A673 (cell line): Measurements from ENCODE around the gene CCDC88C.
"Not testable (repeated sequence)": the region's sequence is repeated elsewhere in the genome, so short reads cannot be mapped to it uniquely, and the experiment has no call there.

Experiments used
- CTCF ChIP-seq: fragments of 300-800, 200-600 bp; sonication (generic); conservative IDR thresholded peaks from 2 replicates; pipeline ENCODE4 v1.5.1; 2017; ENCODE audit warnings: low read depth, mild to moderate bottlenecking, antibody characterized with exemption, low read length, moderate library complexity, mixed read lengths
- EZH2 ChIP-seq: fragments of 200-600 bp; sonication (generic); IDR thresholded peaks from 2 replicates; pipeline ENCODE4 v1.6.1; 2017; ENCODE audit warnings: borderline replicate concordance, low read depth, mild to moderate bottlenecking, mixed read lengths, antibody characterized with exemption, low read length; ENCODE audit not compliant: poor library complexity, severe bottlenecking

GRCh38 chr14:91266276-91266675 is 151.3 kb downstream of the CCDC88C start:
- not testable (repeated sequence) for TF ChIP-seq EZH2, CTCF
